Measurements from ENCODE around the gene ATG5.

GRCh38 chr6:106197441-106197840, 128.1 kb downstream of the ATG5 start:
- no peak for TF ChIP-seq CTCF (conservative IDR thresholded peaks at IDR 0.05; ENCODE audit: low read depth in 2 of 2)
- TF ChIP-seq REST (IDR thresholded peaks at IDR 0.05; ENCODE audit: unreplicated experiment) = no peak
- no peak for TF ChIP-seq CREB1 (CRISPR knock-in tag; IDR thresholded peaks at IDR 0.05; ENCODE audit: low read depth)
- TF ChIP-seq EZH2 (IDR thresholded peaks at IDR 0.05; ENCODE audit: low read depth, unreplicated experiment) = no peak
- no peak for TF ChIP-seq POLR2AphosphoS5 (IDR thresholded peaks at IDR 0.05; ENCODE audit: low read depth)
- no peak for TF ChIP-seq STAT1 (IDR thresholded peaks at IDR 0.05; ENCODE audit: unreplicated experiment)
